ENCODE data around the gene BBS4.
A peak's percentile ranks its signal among the peaks of the same experiment; 100 is the strongest.
"Not testable (repeated sequence)": the region's sequence is repeated elsewhere in the genome, so short reads cannot be mapped to it uniquely, and the experiment has no call there.

Gene BBS4

DNA sequence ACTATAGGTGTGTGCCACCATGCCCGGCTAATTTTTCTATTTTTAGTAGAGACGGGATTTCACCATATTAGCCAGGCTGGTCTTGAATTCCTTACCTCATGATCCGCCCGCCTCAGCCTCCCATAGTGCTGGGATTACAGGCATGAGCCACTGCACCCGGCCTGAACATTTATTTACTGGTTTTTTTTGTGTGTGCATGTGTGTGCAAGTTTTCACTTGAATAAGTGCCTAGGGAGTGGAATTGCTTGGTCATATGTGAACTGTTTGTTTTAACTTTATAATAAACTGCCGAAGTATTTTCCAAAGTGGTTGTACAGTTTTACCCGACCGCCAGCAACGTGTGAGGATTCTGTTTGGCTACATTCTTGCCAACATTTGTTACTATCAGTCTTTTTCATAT lies 14.1 kb downstream of the BBS4 start:
- DNase-seq = no peak

DNA sequence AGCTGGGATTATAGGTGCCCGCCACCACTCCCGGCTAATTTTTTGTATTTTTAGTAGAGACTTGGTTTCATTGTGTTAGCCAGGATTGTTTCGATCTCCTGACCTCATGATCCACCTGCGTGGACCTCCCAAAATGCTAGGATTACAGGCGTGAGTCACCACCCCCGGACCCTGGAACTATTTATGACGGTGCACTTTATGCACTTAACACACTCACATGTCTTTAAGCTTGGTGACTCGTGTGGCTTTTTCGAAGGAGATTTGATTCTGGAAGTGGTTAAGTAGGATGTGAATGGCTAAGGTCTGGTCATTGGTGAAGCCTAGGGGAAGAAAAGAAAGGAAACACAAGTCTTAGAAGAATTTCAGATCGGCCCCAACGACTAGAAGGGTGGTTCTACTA lies 20.3 kb downstream of the BBS4 start:
- DNase-seq = no peak

DNA sequence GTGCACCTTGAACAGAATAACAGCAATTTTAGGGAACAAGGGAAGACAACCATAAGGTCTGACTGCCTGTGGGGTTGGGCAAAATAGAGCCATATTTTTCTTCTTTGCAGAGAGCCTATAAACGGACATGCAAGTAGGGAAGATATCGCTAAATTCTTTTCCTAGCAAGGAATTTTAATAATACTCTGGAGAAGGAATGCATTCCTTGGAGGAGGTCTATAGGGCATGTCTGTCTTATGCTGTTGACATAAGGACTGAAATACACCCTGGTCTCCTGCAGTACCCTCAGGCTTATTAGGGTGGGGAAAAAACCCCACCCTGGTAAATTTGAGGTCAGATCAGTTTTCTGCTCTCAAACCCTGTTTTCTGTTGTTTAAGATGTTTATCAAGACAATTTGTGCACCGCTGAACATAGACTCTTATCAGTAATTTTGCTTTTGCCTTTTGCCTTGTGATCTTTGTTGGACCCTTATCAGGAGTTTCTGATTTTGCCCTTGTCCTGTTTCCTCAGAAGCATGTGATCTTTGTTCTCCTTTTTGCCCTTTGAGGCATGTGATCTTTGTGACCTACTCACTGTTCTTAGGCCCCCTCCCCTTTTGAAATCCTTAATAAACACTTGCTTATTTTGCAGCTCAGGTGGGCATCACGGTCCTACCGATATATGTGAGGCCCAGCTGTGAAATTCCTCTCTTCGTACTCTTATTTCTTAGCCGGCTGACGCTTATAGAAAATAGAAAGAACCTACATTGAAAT lies 22.7 kb downstream of the BBS4 start:
- DNase-seq = not testable (repeated sequence)

DNA sequence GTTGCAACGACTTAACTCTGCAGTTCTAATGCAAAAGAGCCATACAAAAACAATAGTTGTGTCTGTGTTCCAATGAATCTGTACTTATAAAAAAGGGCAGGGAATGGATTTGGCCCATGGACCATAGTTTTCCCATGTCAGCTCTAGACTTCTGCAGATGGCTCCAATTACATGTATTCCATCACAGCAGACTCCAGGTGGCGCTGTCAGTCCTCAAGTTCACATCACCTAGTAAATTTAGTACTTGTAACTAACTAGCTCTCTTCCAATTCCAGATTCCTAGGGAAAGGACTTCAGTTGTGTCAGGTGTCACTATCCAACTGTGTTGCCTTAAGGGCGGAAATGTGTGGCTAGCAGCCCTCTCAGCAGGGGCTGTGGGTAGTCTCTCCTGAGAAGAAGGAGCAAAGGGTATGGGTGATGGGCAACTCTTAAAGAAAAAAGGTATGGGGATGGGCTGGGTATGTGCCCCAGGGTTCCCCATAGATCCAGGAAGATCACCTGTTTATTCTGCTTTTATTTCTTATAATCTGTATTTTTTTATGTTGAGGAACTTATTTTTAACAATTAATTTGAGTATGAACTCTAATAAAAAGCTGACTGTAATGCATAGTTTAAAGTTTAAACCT lies 36.2 kb downstream of the BBS4 start:
- DNase-seq = peak; percentile 78

DNA sequence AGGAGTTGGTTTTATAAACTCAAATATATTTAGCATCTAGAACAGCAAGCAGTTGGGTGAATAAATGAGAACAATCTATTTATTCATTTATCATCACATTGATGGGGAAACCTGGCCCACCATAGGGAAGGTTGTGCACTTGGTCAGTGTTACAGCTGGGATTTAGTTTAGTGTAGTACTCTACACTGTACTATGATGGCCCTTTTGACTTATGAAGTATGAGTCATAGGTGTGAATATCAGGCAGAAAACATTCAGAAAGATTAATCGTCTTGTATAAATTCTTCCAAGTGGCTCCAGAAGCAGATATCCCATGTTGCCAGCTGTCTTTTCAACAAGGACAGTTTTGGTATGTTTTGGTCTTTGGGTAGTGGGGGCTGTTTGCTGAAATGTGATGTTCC lies 38.0 kb downstream of the BBS4 start:
- DNase-seq = no peak

DNA sequence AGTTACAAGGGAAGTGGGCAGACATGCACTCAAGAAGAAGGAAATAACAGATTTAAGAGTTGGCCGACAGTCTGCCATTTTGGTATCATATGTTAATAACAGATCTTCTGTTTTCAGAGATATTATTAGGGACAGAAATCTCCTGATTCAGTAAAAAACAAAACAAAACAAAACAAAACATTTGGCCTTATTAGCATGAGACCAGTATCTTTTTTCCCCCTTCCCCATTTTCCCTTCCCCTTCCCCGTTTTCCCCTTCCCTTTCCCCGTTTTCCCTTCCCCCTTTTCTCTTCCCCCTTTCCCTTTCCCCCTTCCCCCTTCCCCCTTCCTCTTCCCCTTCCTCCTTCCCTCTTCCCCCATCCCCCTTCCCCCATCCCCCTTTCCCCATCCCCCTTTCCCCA lies 39.4 kb downstream of the BBS4 start:
- DNase-seq = no peak

DNA sequence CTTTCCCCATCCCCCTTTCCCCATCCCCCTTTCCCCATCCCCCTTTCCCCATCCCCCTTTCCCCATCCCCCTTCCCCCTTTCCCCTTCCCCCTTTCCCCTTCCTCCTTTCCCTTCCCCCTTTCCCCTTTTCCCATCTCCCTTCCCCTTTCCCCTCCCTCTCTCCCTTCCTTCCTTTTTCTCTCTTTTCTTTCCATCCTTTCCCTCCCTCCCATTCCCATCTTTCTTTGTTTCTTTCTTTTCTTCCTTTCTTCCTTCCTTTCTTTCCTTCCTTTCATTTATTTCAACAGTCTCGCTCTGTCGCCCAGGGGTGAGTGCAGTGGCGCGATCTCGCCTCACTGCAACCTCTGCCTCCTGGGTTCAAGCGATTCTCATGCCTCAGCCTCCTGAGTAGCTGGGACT lies 39.8 kb downstream of the BBS4 start:
- DNase-seq = not testable (repeated sequence)

DNA sequence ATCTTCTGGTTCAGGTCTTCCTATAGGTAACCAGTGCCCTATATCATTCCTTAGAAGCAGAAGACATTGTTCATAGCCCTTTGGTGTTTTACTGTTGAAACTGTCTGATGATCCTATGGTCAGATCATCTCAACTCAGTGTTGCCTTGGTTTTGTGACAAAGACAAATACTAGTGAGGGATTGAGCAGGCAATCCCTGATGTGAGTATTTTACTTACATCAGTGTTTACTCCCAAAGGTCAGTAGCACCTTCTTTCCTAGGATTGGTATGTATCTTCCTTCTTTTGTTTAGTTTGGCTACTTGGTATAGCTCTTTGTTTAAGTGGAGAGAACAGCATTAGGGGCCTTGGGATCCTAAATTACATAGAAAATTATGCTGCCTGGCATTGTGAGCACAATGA lies 41.1 kb downstream of the BBS4 start:
- no peak for DNase-seq

DNA sequence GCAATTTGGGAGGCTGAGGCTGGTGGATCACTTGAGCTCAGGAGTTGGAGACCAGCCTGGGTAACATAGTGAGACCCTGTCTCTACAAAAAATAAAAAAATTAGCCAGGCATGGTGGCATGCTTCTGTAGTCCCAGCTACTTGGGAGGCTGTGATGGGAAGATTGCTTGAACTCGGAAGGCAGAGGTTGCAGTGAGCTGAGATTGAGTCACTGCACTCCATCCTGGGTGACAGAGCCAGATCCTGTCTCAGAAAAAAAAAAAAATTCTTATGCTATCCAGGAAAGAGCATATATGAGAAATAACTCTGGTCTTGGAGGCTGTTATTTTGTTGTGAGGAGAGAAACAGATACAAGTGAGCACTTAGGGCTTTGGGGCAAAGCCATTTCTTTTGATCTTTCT lies 42.2 kb downstream of the BBS4 start:
- not testable (repeated sequence) for DNase-seq

DNA sequence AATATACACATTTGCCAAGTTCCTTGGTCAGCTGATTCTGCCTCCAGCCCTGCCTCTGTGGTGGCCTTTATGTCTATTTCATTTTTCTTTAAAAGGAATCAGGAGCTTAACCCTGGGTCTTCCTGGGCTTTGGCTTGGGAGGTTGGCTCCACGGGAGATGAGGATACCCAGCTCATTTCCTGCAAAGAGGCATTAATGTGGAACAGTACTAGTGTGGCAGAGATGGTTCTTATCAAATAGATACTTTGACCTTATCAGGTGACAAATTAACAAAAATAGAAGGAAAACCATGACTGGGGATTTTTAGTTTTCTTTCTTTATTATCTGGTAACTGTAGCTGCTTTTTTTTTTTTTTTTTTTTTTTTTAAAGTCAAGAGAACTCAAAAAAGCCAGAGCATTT lies 42.8 kb downstream of the BBS4 start:
- no peak for DNase-seq

DNA sequence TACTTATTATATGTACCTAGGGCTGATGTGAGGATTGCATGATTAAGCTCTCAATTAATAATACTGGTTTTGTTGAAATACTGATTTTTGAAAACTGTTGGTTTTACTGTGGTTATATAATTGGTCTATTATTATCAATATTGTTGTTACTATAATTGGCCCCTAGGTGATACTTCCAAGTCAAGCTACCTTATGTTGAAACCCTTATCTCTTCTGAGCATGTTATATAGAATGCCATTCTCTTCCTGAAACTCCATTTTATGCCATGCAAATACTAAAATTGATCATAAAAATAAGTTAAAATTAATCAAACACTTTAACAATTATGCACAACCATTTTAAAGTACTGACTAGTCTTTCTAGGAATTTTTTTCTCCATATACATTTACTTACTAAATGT lies 46.1 kb downstream of the BBS4 start:
- no peak for DNase-seq

DNA sequence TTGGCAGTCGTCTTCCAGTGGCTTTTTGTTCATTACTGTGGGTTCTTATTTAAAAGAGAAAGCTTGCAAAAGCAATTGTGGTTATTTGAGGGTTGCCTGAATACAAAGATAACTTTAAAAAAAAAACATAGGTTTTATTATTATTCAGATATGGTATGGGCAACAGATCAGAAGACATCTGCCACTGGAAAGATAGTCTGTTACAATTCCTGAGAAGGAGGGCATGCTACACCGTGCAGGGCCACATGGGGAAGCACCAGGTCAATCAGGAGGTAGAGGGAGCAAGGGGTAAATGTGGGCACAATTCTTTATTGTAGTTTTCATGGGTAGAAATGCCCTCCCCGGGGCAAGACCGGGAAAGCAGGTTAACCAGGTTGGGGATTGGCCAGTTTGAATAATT lies 46.5 kb downstream of the BBS4 start:
- DNase-seq = no peak

DNA sequence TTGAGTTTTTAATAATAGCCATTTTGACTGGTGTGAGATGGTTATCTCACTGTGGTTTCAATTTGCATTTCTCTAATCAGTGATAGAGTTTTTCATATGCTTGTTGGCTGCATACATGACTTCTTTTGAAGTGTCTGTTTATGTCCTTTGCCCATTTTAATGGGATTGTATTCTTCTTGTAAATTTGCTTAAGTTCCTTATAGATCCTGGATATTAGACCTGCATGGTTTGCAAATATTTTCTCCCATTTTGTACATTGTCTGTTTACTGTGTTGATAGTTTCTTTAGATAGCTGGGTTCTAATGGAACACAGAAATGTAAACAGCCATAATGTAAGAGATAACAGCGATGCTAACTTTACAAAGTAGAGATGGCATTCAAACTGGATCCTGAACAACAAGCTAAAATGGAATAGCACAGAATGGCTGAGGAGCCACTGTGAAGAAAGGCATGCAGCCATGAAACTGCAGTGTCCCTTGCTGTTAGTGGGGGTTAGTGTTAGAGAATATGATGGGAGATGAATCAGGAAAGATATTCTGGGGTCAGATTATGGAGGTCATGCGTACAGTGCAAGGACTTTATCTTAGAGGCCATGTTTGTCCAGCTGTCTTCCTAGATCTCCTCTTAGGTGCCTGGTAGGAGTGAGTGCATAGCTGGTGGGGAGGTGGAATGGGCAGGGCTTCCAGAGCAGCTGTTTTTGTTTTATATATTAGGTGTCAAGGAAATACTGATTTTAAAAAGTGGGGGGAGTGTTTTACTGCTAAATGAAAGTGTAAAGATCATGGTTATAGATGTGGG lies 48.1 kb downstream of the BBS4 start:
- DNase-seq = no peak

DNA sequence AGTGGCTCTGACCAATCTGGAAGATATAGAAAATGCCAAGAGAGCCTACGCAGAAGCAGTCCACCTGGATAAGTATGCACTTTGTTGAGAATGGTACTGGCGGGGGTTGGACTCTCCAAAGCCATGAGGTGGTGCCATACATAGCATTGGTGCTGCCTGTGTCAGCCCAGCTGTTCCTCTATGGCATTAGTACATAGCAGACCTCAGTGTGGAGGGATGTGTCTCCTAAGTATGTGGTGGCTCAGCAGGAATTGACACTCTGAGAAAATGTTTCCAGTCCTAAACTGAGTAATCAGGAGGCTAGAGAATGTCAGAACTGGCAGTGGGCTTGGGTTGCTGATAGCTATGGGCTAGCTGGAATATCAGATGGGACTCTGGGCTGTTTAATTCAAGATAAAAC lies 49.1 kb downstream of the BBS4 start:
- no peak for DNase-seq

DNA sequence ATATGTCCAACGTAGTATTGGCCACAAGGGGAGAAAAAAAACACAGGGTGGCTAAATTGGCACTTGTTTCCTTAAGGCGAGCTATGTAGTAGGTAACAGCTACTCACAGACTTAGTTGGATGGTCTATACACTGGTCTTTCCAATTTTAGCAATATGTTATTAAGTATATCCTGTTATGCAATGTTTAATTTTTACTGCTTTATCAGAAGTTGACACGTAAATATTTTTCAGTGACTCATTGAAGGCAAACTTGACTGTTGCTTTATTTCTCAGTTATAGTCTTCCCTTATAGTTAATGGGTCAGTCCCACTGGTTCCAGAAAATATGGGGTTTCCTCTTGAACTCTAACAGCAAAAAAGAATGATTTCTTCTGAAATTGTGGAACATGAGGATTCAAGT lies 51.1 kb downstream of the BBS4 start:
- DNase-seq = no peak

DNA sequence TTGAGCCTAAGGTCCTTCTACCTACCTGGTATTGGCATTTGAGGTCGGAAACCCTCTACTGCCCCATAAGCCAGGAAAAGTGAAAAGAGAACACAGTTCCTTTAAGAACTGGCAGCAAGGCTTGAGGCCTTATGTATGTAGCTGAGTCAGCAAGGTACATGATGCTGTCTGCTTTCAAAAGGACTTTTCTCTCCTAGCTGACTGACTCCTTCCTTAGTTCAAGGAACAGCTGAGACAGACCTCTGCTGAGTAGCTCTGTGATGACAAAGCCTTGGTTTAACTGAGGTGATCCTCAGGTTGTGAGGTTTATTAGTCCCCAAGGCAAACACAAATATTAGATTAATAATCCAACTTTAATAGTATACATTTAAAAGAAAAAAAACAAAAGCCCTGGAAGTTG lies 51.7 kb downstream of the BBS4 start:
- DNase-seq = no peak

DNA sequence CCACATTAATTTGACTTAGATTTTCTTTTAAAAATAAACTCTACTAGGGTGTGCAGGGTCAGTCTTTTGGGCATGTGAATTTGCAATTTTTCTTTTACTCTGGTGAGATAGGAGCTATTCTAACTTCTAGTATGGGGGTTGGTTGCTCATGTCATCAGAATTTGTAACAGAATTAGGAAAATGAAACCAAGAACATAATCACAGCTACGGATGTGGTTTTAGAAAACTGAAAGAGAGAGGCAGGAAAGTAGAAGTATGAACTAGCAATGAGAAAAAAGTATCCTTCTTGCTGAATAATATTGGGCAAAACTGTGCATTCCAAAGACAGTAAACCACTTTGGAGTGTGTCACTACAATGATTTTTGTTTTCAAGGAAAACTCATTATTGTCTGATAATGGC lies 54.2 kb downstream of the BBS4 start:
- DNase-seq = no peak

DNA sequence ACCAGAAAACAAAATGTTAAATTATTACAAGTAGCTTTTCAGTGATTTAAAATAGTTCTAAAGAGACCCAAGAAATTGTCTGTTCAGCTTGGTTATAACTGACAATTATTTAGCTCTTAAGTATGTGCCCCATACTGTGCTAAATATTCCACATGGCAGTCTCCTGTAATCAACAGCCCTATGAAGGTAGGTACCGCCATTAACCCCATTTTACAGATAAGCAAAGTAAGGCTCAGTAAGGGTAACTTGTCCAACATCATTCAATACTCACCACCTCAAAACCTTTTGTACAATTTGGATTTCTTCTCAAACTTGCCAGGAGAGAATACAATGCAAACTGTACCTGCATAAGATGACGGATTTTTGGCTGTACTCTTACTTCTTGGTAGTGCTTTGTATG lies 63.7 kb downstream of the BBS4 start:
- no peak for DNase-seq

DNA sequence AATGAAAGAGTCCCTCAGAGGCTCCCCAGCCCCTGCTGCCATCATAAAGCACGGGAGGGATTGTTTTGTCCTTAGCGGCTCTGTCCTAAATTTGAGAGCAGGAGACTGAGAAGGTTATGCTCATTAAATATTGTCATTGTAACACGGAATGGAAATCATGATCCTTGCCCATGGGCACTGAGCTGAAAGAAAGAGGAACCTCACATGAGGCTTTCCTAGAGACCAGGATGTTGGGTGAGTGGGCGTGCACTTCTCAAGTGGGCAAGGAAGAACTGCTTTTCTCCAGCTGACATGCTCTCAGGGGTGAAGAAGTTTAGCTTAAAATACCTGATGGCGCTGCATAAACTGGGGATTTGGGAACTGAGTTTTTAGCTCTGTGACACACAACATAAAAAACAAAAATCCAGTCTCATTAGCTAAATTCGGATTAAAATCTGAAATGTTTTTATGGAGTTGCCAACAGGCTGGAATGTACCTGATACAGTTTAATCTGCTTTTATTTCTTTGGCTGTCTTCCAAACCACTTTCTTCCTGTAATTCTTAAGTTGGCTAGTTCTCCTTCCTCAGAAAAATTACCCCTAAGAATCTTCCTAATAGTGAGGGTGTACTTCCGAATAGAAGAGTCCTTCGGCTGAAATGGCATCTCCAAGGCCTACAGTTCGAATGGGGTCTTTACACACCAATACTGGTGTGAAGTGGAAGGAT lies 65.9 kb downstream of the BBS4 start:
- no peak for DNase-seq

DNA sequence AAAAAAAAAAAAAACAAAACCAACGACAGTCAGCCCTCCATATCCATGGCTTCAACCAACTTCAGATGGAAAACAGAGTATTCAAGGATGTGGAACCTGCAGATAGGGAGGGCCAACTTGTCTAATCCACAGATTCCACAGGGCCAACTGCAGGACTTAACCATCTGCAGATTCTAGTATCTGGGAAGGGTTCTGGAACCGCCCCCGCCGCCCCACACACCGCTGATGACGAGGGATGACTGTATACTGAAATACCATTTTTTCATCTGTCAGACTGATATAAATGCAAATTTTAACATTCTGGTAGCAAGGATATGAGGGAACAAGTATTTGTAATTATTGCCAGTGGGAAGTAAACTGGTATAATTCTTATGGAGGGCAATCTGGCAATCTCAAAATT lies 68.1 kb downstream of the BBS4 start:
- DNase-seq = no peak

DNA sequence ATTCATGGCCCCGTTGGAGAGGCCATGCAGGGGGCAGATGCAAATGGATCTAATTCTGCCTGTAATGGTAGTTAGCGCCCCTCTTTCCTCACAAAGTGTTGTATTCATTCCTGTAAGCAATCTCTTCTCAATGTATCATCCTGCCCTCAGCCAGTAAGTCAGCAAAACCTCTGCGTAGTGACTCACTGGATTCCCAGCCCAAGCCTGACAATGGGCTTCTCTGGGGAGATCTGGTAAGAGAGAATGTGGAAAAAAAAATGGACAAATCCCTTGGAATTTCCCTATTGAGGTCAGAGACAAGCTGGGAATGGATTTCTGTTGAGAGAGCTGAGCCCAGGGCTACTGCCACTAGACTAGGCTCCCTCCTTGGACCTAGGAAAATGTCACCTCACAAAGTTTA lies 72.2 kb downstream of the BBS4 start:
- no peak for DNase-seq

DNA sequence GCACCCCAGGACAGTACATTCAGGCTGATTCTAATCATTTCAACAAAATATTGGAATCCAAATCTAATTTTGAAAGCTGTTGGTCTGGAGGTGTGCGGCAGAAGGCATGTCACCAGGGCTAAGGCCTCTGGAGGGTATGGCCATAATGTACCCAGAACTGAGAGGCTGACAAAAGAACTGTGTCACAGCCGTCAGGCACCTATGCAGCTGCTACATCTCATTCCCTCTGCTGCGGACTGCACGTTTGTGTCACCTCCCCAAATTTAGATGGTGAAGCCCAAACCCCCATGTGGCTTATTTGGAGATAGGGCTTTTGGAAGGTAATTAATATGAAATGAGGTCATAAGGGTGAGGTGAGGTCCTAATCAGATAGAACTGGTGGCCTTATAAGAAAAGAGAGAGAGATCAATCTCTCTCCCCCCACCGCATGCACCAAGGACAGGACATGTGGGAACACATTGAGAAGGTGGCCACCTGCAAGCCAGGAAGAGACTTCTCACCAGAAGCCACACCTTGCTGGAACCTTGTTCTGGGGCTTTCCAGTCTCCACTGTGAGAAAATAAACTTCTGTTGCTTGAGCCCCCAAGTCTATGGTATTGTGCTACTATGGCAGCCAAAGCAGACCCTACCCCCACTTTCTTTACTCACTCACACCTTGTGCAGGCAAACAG lies 74.7 kb downstream of the BBS4 start:
- no peak for DNase-seq

DNA sequence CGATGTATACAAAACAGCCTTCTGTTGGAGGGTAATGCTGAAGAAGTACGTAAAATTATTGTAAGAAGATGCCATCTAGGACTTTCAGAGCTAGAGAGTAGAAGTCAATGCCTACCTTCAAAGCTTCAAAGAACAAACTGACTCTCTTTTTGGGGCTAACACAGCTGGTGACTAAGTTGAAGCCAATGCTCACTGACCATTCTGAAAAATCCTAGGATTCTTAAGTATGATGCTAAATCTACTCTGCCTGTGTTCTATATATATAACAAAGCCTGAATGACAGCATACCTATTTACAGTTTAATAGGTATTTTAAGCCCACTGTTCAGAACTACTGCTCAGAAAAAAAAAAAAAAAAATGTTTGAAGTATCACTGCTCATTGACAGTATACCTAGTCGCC lies 78.6 kb downstream of the BBS4 start:
- DNase-seq = no peak
